ENCODE results near the gene SUPT3H. TPM values are rescaled to one million over a fixed set of nuclear protein-coding genes. Genes with fewer than 3 reads are reported as not detected.

The SUPT3H gene
- total and polyA plus RNA-seq, 2 donors (not counting 1 experiment from before 2014, with no cell fraction given) = 5.5 to 12.4 TPM

DNA sequence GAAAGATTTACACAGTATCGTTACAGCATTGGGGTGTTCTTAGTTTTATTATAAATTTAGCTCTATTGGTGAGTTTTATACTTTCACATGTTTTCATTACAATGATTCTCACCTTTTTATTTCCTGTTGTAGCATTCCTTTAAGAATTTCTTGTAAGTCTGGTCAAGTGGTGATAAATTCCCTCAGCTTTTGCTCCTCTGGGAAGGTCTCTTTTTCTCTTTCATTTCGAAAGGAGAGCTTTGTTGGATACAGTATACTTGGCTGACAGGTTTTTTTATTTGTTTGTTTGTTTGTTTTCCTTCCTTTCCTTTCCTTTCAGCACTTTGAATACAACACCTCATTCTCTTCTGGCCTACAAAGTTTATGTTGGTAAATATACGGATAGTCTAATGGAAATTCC, 299.3 kb downstream of the SUPT3H start:
- Histone ChIP-seq H3K4me3 (ENCODE audit: control extremely low read depth in 1 of 5, extremely low read depth in 1 of 5, insufficient read depth in 1 of 5, low read depth in 2 of 5, low read length in 4 of 5) (no peak overlapping the region), H3K79me2 (ENCODE audit: control insufficient read depth, insufficient read depth, low read length) (no peaks in the 10 kb centered on the region), H3K4me2 (replicated peaks; ENCODE audit: low read depth, low read length, poor library complexity, severe bottlenecking) (no peak overlapping the region), H3K9me3 (ENCODE audit: control extremely low read depth in 1 of 3, control insufficient read depth in 2 of 3, insufficient read depth in 1 of 3, low read length in 2 of 3) (peaks cover 0 to 13% (median 11%) of the 10 kb centered on the region in 3 donors), H4K20me1 (ENCODE audit: control insufficient read depth, insufficient read depth, low read length, poor library complexity, severe bottlenecking) (no peaks in the 10 kb centered on the region), H3K9ac (ENCODE audit: low read length) (no peak overlapping the region), H3K4me1 (ENCODE audit: control insufficient read depth in 2 of 2, insufficient read depth in 2 of 2, low read length in 2 of 2) (no peaks in the 10 kb centered on the region), H2AFZ (ENCODE audit: insufficient read depth, low read depth, low read length, poor library complexity, severe bottlenecking) (no peak overlapping the region), H3K27ac (ENCODE audit: low read length in 2 of 2) (no peak overlapping the region), H3K27me3 (replicated peaks in 1 of 4; ENCODE audit: control extremely low read depth in 1 of 4, control insufficient read depth in 3 of 4, insufficient read depth in 4 of 4, low read length in 3 of 4) (no peaks in the 10 kb centered on the region), H3K36me3 (replicated peaks in 1 of 2; ENCODE audit: control extremely low read depth in 1 of 2, control insufficient read depth in 1 of 2, extremely low read depth in 1 of 2, insufficient read depth in 2 of 2, low read length in 1 of 2) (no peaks in the 10 kb centered on the region)
- DNase-seq (no peak), ATAC-seq (ENCODE audit: low read depth) (no peak)
- CTCF ChIA-PET = no interaction called here
- TF ChIP-seq CTCF (IDR thresholded peaks at IDR 0.05) = no peak
- no peak for TF ChIP-seq EZH2 (IDR thresholded peaks at IDR 0.05; ENCODE audit: borderline replicate concordance, insufficient read depth, low read depth, low read length, poor library complexity, severe bottlenecking)
- no peak overlapping the region for H3K4me3 Mint-ChIP-seq
- POLR2A ChIA-PET = no interaction called here
- intact Hi-C loops (cut with micrococcal nuclease) = no loop called here
- H3K4me1 Mint-ChIP-seq = peaks cover 4% of the 10 kb centered on the region
- no CpG with 5 or more reads among the region's 3 CpGs for WGBS (ENCODE audit: insufficient coverage)
- H3K27me3 Mint-ChIP-seq = no peaks in the 10 kb centered on the region
- H3K9me3 Mint-ChIP-seq (ENCODE audit: insufficient read depth) = peaks cover 6% of the 10 kb centered on the region
- no peak overlapping the region for H3K27ac Mint-ChIP-seq

GRCh38 chr6:45076217-45076930, 301.4 kb downstream of the SUPT3H start:
- WGBS (ENCODE audit: insufficient coverage) = no CpG with 5 or more reads among the region's 2 CpGs
- Histone ChIP-seq H3K9ac (ENCODE audit: low read length) (no peak overlapping the region), H3K27me3 (replicated peaks in 1 of 4; ENCODE audit: control extremely low read depth in 1 of 4, control insufficient read depth in 3 of 4, insufficient read depth in 4 of 4, low read length in 3 of 4) (no peaks in the 10 kb centered on the region), H2AFZ (ENCODE audit: insufficient read depth, low read depth, low read length, poor library complexity, severe bottlenecking) (no peak overlapping the region), H4K20me1 (ENCODE audit: control insufficient read depth, insufficient read depth, low read length, poor library complexity, severe bottlenecking) (no peaks in the 10 kb centered on the region), H3K4me1 (ENCODE audit: control insufficient read depth in 2 of 2, insufficient read depth in 2 of 2, low read length in 2 of 2) (no peaks in the 10 kb centered on the region), H3K79me2 (ENCODE audit: control insufficient read depth, insufficient read depth, low read length) (no peaks in the 10 kb centered on the region), H3K27ac (ENCODE audit: low read length in 2 of 2) (no peak overlapping the region), H3K9me3 (ENCODE audit: control extremely low read depth in 1 of 3, control insufficient read depth in 2 of 3, insufficient read depth in 1 of 3, low read length in 2 of 3) (peaks cover 0 to 13% (median 11%) of the 10 kb centered on the region in 3 donors), H3K4me3 (ENCODE audit: control extremely low read depth in 1 of 5, extremely low read depth in 1 of 5, insufficient read depth in 1 of 5, low read depth in 2 of 5, low read length in 4 of 5) (no peak overlapping the region), H3K36me3 (replicated peaks in 1 of 2; ENCODE audit: control extremely low read depth in 1 of 2, control insufficient read depth in 1 of 2, extremely low read depth in 1 of 2, insufficient read depth in 2 of 2, low read length in 1 of 2) (no peaks in the 10 kb centered on the region), H3K4me2 (replicated peaks; ENCODE audit: low read depth, low read length, poor library complexity, severe bottlenecking) (no peak overlapping the region)
- peaks cover 4% of the 10 kb centered on the region for H3K4me1 Mint-ChIP-seq
- no peak overlapping the region for H3K4me3 Mint-ChIP-seq
- CTCF ChIA-PET = no interaction called here
- ATAC-seq (ENCODE audit: low read depth) (no peak), DNase-seq (no peak)
- no peaks in the 10 kb centered on the region for H3K27me3 Mint-ChIP-seq
- no peak for TF ChIP-seq EZH2 (IDR thresholded peaks at IDR 0.05; ENCODE audit: borderline replicate concordance, insufficient read depth, low read depth, low read length, poor library complexity, severe bottlenecking)
- TF ChIP-seq CTCF (IDR thresholded peaks at IDR 0.05) = no peak
- POLR2A ChIA-PET = no interaction called here
- intact Hi-C loops (cut with micrococcal nuclease) = no loop called here
- H3K27ac Mint-ChIP-seq = no peak overlapping the region
- peaks cover 6% of the 10 kb centered on the region for H3K9me3 Mint-ChIP-seq (ENCODE audit: insufficient read depth)

Measured in B cell (primary cell).